Left ventricle myocardium inferior (tissue), 1 donor: ENCODE measurements around the gene BMPER. TPM values are rescaled to one million over a fixed set of nuclear protein-coding genes. Genes with fewer than 3 reads are reported as not detected.

Experiments
- DNase-seq: peaks from one replicate; pipeline ENCODE4 v3.0.0-alpha.2; 2020
- H3K27ac ChIP-seq: fragments of 200-600 bp; replicated peaks from 2 replicates; pipeline ENCODE4 v1.8.0; 2021
- H3K27me3 ChIP-seq: fragments of 200-600 bp; 2 replicates; pipeline ENCODE4 v1.8.0; 2021; ENCODE audit warnings: low read depth
- H3K36me3 ChIP-seq: fragments of 200-600 bp; 2 replicates; pipeline ENCODE4 v1.8.0; 2021
- H3K4me1 ChIP-seq: fragments of 200-600 bp; 2 replicates; pipeline ENCODE4 v1.8.0; 2021
- H3K4me3 ChIP-seq: fragments of 200-600 bp; 2 replicates; pipeline ENCODE4 v1.8.0; 2021; ENCODE audit warnings: mild to moderate bottlenecking, moderate library complexity
- H3K9me3 ChIP-seq: fragments of 200-600 bp; replicated peaks from 2 replicates; pipeline ENCODE4 v1.8.0; 2021
- intact Hi-C: fragments of 100-400 bp; cut with micrococcal nuclease; formaldehyde crosslinking; loops from one replicate; pipeline ENCODE4 v1.11.0; 2022
- total RNA-seq: library from RNA; stranded (reverse); fragmentation: NEBNext Ultra II Directional; extraction: Animal tissue kit (Norgen Biotek cat#: 25700); gene quantifications from one replicate; pipeline ENCODE4 v1.2.1, GENCODE V29; 2021
- TF ChIP-seq, protein P1 (sequence below): fragments of 200-600 bp; IDR thresholded peaks from 2 replicates; pipeline ENCODE4 v1.8.0; 2021; ENCODE audit warnings: antibody characterized with exemption, mild to moderate bottlenecking, borderline replicate concordance
- donor health status: DM: no; HTN: yes; CAD: no; lungs with severe emphysema.

The BMPER gene
- total RNA-seq, 1 donor from 2014 or later = 2.9 TPM

GRCh38 chr7:34036972-34037792, 131.8 kb downstream of the BMPER start:
- H3K27me3 ChIP-seq = no peaks in the 10 kb centered on the region
- intact Hi-C loops = no loop called here
- H3K36me3 ChIP-seq = no peaks in the 10 kb centered on the region
- peaks cover 9% of the 10 kb centered on the region for H3K4me1 ChIP-seq
- no peak for DNase-seq
- no peak overlapping the region for H3K4me3 ChIP-seq
- H3K9me3 ChIP-seq = no peaks in the 10 kb centered on the region
- TF ChIP-seq, protein P1, sequence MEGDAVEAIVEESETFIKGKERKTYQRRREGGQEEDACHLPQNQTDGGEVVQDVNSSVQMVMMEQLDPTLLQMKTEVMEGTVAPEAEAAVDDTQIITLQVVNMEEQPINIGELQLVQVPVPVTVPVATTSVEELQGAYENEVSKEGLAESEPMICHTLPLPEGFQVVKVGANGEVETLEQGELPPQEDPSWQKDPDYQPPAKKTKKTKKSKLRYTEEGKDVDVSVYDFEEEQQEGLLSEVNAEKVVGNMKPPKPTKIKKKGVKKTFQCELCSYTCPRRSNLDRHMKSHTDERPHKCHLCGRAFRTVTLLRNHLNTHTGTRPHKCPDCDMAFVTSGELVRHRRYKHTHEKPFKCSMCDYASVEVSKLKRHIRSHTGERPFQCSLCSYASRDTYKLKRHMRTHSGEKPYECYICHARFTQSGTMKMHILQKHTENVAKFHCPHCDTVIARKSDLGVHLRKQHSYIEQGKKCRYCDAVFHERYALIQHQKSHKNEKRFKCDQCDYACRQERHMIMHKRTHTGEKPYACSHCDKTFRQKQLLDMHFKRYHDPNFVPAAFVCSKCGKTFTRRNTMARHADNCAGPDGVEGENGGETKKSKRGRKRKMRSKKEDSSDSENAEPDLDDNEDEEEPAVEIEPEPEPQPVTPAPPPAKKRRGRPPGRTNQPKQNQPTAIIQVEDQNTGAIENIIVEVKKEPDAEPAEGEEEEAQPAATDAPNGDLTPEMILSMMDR = no peak
- no peak overlapping the region for H3K27ac ChIP-seq

DNA sequence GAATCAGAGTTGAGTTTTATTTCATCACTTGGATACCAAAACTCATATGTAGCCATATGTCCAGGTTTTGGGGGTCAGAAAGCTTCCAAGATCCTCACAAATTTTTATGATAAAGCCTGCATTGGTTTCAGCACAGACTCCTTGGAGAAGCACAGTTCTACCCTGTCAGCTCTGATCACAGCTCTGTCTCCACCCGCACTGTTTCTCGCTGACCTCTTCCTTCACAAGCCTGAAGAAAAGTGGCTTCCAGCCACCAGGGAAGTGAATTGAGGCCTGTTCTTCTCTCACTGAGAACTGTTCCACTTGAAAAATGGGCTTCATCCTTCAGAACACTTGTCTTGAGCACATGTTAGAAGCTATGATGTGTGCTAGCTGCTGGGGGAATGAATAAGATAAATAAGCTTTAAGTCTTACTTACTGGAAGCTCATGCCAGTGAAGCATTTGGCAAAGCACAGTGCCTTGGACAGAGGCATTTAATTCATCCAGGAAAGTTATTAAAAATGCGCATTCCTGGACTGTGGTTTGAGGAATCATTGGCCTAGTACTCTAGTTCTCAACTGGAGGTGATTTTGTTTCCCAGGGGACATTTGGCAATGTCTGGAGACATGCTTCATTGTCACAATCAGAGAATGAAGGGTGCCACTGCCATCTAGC, 133.6 kb downstream of the BMPER start:
- TF ChIP-seq, protein P1 = no peak
- Histone ChIP-seq H3K4me1 (peaks cover 9% of the 10 kb centered on the region), H3K36me3 (no peaks in the 10 kb centered on the region), H3K27me3 (no peaks in the 10 kb centered on the region), H3K27ac (no peak overlapping the region), H3K4me3 (no peak overlapping the region), H3K9me3 (no peaks in the 10 kb centered on the region)
- DNase-seq = no peak
- intact Hi-C loops = no loop called here

DNA sequence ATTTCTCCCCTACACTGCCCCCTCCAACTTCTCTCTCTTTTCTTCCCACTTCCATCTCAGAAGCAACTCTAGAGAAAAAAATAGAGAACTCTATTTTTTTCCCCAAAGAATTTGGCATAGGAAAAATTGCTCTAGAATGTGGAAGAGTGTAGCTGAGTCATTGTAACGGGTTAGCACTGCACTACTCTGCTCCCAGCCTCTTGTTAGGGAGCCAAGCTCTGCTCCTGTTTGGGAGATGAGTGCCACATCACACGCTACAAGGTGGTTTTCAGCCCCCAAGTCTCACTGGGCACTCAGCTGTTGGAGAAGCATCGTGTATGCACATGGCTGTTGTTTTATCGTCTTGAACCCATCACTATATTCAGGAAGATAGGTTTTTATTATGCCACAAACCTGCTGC, 136.4 kb downstream of the BMPER start:
- Histone ChIP-seq H3K4me3 (no peak overlapping the region), H3K27me3 (no peaks in the 10 kb centered on the region), H3K9me3 (no peaks in the 10 kb centered on the region), H3K36me3 (no peaks in the 10 kb centered on the region), H3K4me1 (no peaks in the 10 kb centered on the region), H3K27ac (no peak overlapping the region)
- TF ChIP-seq, protein P1 = no peak
- no peak for DNase-seq
- intact Hi-C loops = no loop called here

GRCh38 chr7:34042406-34042805, 137.1 kb downstream of the BMPER start:
- no peaks in the 10 kb centered on the region for H3K4me1 ChIP-seq
- no peaks in the 10 kb centered on the region for H3K36me3 ChIP-seq
- no peaks in the 10 kb centered on the region for H3K9me3 ChIP-seq
- no peaks in the 10 kb centered on the region for H3K27me3 ChIP-seq
- intact Hi-C loops = no loop called here
- no peak for DNase-seq
- no peak overlapping the region for H3K4me3 ChIP-seq
- TF ChIP-seq, protein P1 = no peak
- H3K27ac ChIP-seq = no peak overlapping the region

DNA sequence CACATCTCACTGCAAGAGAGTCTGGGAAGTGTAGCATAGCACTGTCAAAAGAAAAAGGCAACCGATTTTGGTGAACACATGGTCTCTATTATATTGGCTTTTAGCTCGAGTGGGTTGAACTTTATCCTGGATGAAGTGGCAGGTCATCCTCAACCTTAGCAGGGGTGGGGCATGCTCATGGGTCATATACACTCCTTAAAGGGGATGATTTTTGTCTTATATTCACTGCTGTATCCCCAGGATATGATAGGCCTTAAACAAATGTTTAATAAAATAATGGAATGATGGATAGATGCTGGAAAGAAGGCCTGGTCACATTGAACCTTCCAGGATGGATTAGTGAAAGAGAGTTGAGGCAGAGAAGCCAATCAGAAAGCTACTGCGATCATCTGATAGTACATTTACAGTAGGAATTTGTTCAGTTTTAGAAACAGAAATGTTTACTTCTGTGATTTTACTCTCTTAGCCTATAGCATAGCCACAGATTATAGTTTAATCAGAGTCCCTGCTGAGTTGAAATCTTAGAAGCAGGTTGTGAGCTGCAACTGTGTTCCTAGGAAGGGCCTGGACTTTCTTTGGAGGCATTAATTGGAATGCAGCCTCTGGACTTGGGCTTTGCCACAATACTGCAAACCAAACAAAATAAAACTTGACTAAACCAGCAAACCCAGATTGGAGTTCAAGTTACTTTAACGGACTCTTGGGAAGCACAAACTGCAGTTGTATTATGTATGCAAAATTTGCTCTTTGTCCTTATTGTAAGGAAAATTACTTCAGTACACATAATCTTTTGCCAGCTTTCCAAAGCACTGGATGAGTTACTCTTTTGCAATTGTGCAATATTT, 138.3 kb downstream of the BMPER start:
- no peaks in the 10 kb centered on the region for H3K36me3 ChIP-seq
- no peak overlapping the region for H3K4me3 ChIP-seq
- no peak for DNase-seq
- H3K27ac ChIP-seq = no peak overlapping the region
- H3K9me3 ChIP-seq = no peaks in the 10 kb centered on the region
- TF ChIP-seq, protein P1 = no peak
- no peaks in the 10 kb centered on the region for H3K27me3 ChIP-seq
- no peaks in the 10 kb centered on the region for H3K4me1 ChIP-seq
- intact Hi-C loops = no loop called here
